AG04450 (cell line): ENCODE measurements around the gene TGFBR1. TPM values are rescaled to one million over a fixed set of nuclear protein-coding genes. Genes with fewer than 3 reads are reported as not detected.
A peak's percentile ranks its signal among the peaks of the same experiment; 100 is the strongest.

ENCODE experiments used
- CTCF ChIA-PET: fragments of 300-600, 350-600 bp; formaldehyde crosslinking; extraction: SDS; loops from one replicate; lab custom pipeline; 2022; ENCODE audit warnings: antibody characterized with exemption, inconsistent platforms; lab: Charles Lee
- POLR2A ChIA-PET: fragments of 350-600 bp; formaldehyde crosslinking; extraction: SDS; loops from one replicate; lab custom pipeline; 2021; ENCODE audit warnings: antibody characterized with exemption, inconsistent platforms; lab: Yijun Ruan, JAX
- DNase-seq: peaks from one replicate; pipeline ENCODE4 v3.0.0-alpha.2; 2011; ENCODE audit warnings: low read depth, low spot score
- H3K27ac ChIP-seq: one replicate; pipeline ENCODE4 v1.5.1; 2012; ENCODE audit warnings: low read depth, low read length, control low read depth
- H3K27me3 ChIP-seq: one replicate; pipeline ENCODE4 v1.6.0; 2012; ENCODE audit warnings: low read length; ENCODE audit not compliant: control insufficient read depth, insufficient read depth
- H3K4me3 ChIP-seq: 2 replicates; pipeline ENCODE4 v1.5.1; 2011; ENCODE audit warnings: mild to moderate bottlenecking, low read depth, low read length, control low read depth
- H3K9me3 ChIP-seq: 2 replicates; pipeline ENCODE4 v1.5.1; 2012; ENCODE audit warnings: low read length; ENCODE audit not compliant: control insufficient read depth, insufficient read depth
- polyA plus RNA-seq: library from polyadenylated mRNA; depleted of rRNA; stranded (reverse); fragments of >200 nt; gene quantifications from 2 replicates; pipeline ENCODE4 v1.2.3, GENCODE V29; 2011
- TF ChIP-seq, protein P1 (sequence below): IDR thresholded peaks from 2 replicates; pipeline ENCODE4 v1.5.1; 2011; ENCODE audit warnings: low read depth, low read length, control low read depth, inconsistent platforms

The TGFBR1 gene
- polyA plus RNA-seq, 1 experiment: 86.3 TPM

DNA sequence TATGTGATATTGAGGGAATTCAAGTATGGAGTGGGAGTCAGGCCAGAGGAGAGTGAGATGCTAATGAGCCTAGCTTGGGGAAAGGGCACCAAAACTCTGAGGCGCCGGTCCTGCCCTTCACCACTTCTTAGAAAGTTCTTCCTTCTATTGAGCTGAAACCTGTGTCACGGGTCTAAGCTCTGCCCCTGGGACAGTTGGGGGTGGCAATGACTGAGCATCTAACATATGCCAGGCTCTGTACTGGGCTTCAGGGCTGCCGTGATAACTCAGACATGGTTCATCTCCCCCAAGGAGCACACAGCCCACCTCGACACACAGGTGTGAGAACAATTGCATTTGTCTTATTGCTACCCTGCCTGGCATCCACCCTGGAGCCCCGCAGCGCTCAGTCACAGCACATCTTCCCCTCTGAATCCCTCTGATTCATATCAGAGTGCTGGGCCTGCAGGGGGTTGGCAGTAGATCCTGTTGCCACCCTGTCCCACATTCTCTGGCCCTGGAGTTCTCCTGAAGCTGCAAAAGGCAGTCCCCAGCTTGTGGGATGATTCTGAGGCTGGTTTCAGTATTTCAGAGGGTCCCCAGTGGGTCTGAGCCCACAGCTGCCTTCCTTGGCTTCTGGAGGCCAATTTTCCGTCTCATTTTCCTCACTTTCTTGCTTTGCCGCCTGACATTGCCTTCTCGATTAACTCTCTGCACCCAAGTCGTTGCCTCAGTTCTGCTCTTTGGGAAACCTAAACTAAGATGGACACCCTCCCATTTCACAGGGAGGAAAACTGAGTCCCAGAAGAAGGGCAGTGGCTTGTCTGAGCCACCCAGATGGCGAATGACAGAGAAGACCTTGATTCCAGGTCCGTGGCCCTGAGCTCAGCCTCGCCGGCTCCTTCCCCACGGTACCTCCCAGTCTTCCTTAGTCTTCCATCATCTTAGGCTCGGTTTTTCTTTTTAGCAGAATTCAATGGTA, 74.3 kb downstream of the TGFBR1 start:
- H3K9me3 ChIP-seq: no peaks in the 10 kb centered on the region
- CTCF ChIA-PET: no interaction called here
- H3K27ac ChIP-seq: no peak overlapping the region
- POLR2A ChIA-PET: no interaction called here
- no peak for DNase-seq
- TF ChIP-seq, protein P1, sequence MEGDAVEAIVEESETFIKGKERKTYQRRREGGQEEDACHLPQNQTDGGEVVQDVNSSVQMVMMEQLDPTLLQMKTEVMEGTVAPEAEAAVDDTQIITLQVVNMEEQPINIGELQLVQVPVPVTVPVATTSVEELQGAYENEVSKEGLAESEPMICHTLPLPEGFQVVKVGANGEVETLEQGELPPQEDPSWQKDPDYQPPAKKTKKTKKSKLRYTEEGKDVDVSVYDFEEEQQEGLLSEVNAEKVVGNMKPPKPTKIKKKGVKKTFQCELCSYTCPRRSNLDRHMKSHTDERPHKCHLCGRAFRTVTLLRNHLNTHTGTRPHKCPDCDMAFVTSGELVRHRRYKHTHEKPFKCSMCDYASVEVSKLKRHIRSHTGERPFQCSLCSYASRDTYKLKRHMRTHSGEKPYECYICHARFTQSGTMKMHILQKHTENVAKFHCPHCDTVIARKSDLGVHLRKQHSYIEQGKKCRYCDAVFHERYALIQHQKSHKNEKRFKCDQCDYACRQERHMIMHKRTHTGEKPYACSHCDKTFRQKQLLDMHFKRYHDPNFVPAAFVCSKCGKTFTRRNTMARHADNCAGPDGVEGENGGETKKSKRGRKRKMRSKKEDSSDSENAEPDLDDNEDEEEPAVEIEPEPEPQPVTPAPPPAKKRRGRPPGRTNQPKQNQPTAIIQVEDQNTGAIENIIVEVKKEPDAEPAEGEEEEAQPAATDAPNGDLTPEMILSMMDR: no peak
- H3K27me3 ChIP-seq: no peaks in the 10 kb centered on the region
- no peak overlapping the region for H3K4me3 ChIP-seq

DNA sequence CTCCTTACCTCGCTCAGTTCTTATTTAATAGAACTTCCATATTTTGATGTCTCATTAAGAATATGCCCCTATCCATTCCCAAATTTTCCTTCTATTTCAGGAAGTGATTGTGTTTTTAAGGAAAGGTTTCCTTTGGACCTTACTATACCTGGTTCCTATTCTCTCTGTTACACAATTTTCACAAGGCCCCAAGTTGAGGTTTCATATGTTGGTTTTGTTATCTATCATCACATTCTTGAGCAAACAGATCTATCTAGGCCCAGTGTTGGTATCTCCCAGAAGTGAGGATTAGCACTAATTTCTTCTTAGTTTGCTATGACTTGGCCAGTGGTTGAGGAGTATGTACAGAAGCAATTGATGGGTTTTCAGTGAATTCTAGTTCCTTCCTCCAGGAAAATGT, 75.3 kb downstream of the TGFBR1 start:
- Histone ChIP-seq H3K4me3 (no peak overlapping the region), H3K27me3 (no peaks in the 10 kb centered on the region), H3K9me3 (no peaks in the 10 kb centered on the region), H3K27ac (no peak overlapping the region)
- TF ChIP-seq, protein P1: no peak
- CTCF ChIA-PET: interaction anchor here (1.6 kb wide), 1 partner anchor 1145 kb away, joined by 3 read pairs; no protein-coding TSS in a partner anchor
- POLR2A ChIA-PET: no interaction called here
- no peak for DNase-seq

DNA sequence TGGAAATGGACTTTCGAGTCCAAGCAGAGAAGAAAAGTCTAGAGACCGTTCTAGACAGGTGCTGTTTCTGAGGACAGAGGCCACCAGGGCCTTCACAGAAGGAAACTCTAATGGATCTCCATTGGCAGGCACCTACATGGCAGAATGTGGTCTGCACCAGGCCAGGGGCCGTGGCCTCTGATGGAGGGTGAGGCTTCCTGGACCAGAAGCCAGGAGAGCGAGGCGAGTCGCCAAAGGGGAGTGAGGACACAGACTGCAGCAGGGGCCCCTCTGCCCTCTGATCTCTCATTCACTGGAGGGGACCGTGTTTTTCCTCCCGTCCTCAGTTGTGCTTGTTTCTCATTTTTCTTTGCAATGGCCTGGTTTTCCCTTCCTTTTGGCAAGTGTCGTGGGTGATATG, 75.7 kb downstream of the TGFBR1 start:
- TF ChIP-seq, protein P1: no peak
- H3K9me3 ChIP-seq: no peaks in the 10 kb centered on the region
- DNase-seq: no peak
- ChIA-PET POLR2A (no interaction called here), CTCF (interaction anchor here (1.6 kb wide), 1 partner anchor 1144 kb away, joined by 3 read pairs; no protein-coding TSS in a partner anchor)
- H3K27me3 ChIP-seq: no peaks in the 10 kb centered on the region
- no peak overlapping the region for H3K4me3 ChIP-seq
- no peak overlapping the region for H3K27ac ChIP-seq

DNA sequence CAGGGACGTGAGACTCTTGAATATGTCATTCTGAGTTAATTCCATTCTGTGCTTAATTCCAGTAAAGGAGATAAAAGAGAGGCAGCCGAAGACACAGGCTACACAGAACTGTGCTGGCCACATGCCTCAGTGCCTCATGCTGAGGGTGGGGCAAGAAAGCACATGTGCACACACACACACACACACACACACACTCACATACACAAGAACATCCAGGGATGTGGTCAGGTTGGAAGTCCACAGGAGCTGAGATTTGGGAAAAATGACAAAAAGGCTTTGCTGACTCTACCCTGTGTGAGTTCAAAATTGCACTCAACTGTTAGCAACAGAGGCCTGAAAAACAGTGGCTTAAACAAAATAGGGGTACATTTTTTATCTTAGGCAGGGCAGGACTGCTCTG, 76.3 kb downstream of the TGFBR1 start:
- no peaks in the 10 kb centered on the region for H3K27me3 ChIP-seq
- ChIA-PET CTCF (interaction anchor here (1.1 to 5.7 kb wide), 6 partner anchors 14 to 1144 kb away, joined by 3 to 43 read pairs (median 3); no protein-coding TSS in a partner anchor), POLR2A (interaction anchor here (1.4 kb wide), 1 partner anchor 40 kb away, joined by 4 read pairs; the partner anchor contains the start of genes ALG2 and SEC61B)
- DNase-seq: no peak
- no peak overlapping the region for H3K4me3 ChIP-seq
- TF ChIP-seq, protein P1: no peak
- H3K27ac ChIP-seq: peak overlapping the region; percentile 11
- no peaks in the 10 kb centered on the region for H3K9me3 ChIP-seq

DNA sequence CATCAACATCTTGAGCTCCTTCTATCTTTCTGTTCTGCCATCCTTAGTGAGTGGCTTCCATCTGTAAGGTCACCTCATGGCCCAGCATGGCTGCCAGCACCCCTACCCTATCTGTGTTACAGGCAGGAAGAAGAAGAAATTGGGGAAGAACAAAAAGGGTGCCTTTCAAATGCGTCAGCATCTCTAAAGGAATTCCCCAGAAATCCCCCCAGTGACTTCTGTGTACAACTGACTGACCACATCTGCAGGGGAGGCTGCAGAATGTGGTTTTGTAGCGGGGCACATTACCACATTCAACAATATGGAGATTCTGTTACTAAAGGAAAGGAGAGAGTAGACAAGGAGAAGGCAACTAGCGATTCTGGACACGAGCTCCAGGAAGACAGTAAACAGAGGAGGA, 76.7 kb downstream of the TGFBR1 start:
- H3K4me3 ChIP-seq: no peak overlapping the region
- peak; percentile 16 for DNase-seq
- peak overlapping the region; percentile 47 for H3K27ac ChIP-seq
- POLR2A ChIA-PET: interaction anchor here (1.4 kb wide), 1 partner anchor 40 kb away, joined by 4 read pairs; the partner anchor contains the start of genes ALG2 and SEC61B
- TF ChIP-seq, protein P1: no peak
- no peaks in the 10 kb centered on the region for H3K9me3 ChIP-seq
- H3K27me3 ChIP-seq: no peaks in the 10 kb centered on the region
- CTCF ChIA-PET: interaction anchor here (1.1 to 5.7 kb wide), 6 partner anchors 14 to 1143 kb away, joined by 3 to 43 read pairs (median 3); no protein-coding TSS in a partner anchor
